Caco-2 (cell line): ENCODE data around the gene SNX20. TPM values are rescaled to one million over a fixed set of nuclear protein-coding genes. Genes with fewer than 3 reads are reported as not detected.
A peak's percentile ranks its signal among the peaks of the same experiment; 100 is the strongest.

Experiments used
- BruUV-seq: library from RNA; stranded (reverse); fragments of 400-500 nt; replicated peaks from 2 replicates; lab custom pipeline; 2021; lab: Mats Ljungman, UMichigan
- CTCF ChIA-PET: fragments of 300-600 bp; sonication (Branson Sonifier 250); formaldehyde crosslinking; loops from one replicate; lab custom pipeline; 2022; ENCODE audit warnings: antibody characterized with exemption; lab: Charles Lee
- POLR2A ChIA-PET: fragments of 300-600 bp; sonication (Branson Sonifier 250); formaldehyde crosslinking; loops from one replicate; lab custom pipeline; 2022; ENCODE audit warnings: antibody characterized with exemption; lab: Charles Lee
- DNase-seq, 2 experiments: peaks; one replicate each; pipeline versions ENCODE4 v3.0.0 to v3.0.0-alpha.2; 2020 to 2022
- H3K27me3 ChIP-seq: replicated peaks from 2 replicates; pipeline ENCODE4 v1.6.0; 2011; ENCODE audit warnings: low read length; ENCODE audit not compliant: control insufficient read depth, insufficient read depth
- H3K36me3 ChIP-seq: 2 replicates; pipeline ENCODE4 v1.5.1; 2011; ENCODE audit warnings: low read length; ENCODE audit not compliant: control insufficient read depth, insufficient read depth
- H3K4me1 ChIP-seq: fragments of 250-450 bp; sonication (Bioruptor Pico); 2 replicates; pipeline ENCODE4 v1.5.1; 2020; ENCODE audit warnings: mild to moderate bottlenecking
- H3K4me3 ChIP-seq: 2 replicates; pipeline ENCODE4 v1.5.1; 2011; ENCODE audit warnings: low read depth, mild to moderate bottlenecking, control low read depth, low read length
- H3K9me3 ChIP-seq: fragments of 250-450 bp; sonication (Bioruptor Pico); 2 replicates; pipeline ENCODE4 v1.5.1; 2020; ENCODE audit warnings: mild to moderate bottlenecking, moderate library complexity
- H3K27ac Mint-ChIP-seq: one replicate; pipeline ENCODE4 v1.8.0; 2022; ENCODE audit warnings: mixed read lengths; ENCODE audit not compliant: unreplicated experiment
- H3K27me3 Mint-ChIP-seq: one replicate; pipeline ENCODE4 v1.8.0; 2022; ENCODE audit warnings: mixed read lengths; ENCODE audit not compliant: insufficient read depth, unreplicated experiment
- H3K36me3 Mint-ChIP-seq: one replicate; pipeline ENCODE4 v1.8.0; 2022; ENCODE audit warnings: mild to moderate bottlenecking, mixed read lengths; ENCODE audit not compliant: insufficient read depth, unreplicated experiment
- H3K4me1 Mint-ChIP-seq: one replicate; pipeline ENCODE4 v1.8.0; 2022; ENCODE audit warnings: low read depth, mixed read lengths; ENCODE audit not compliant: unreplicated experiment
- H3K4me3 Mint-ChIP-seq: one replicate; pipeline ENCODE4 v1.8.0; 2022; ENCODE audit warnings: mild to moderate bottlenecking, moderate library complexity, mixed read lengths; ENCODE audit not compliant: unreplicated experiment
- H3K9me3 Mint-ChIP-seq: one replicate; pipeline ENCODE4 v1.8.0; 2022; ENCODE audit warnings: mixed read lengths; ENCODE audit not compliant: unreplicated experiment
- intact Hi-C: fragments of 100-400 bp; cut with micrococcal nuclease; formaldehyde crosslinking; loops from one replicate; pipeline ENCODE4 v1.10.0; 2022; ENCODE audit not compliant: unreplicated experiment
- total RNA-seq: library from RNA; stranded (reverse); gene quantifications from 2 replicates; pipeline ENCODE4 v1.2.3, GENCODE V29; 2022
- TF ChIP-seq, protein P1 (sequence below), 2 experiments: fragments of 200-600 bp in 1 of 2; IDR thresholded peaks; 1 replicate in 1 of 2; 2 replicates in 1 of 2; pipeline versions ENCODE4 v1.5.1 to v1.8.0; 2011 to 2022; ENCODE audit warnings: antibody characterized with exemption in 1 of 2, control low read depth in 1 of 2, inconsistent platforms in 1 of 2, low read depth in 1 of 2, low read length in 1 of 2, mild to moderate bottlenecking in 1 of 2, moderate library complexity in 1 of 2; ENCODE audit not compliant: insufficient read depth in 1 of 2, severe bottlenecking in 1 of 2, unreplicated experiment in 1 of 2

SNX20 gene
- total RNA-seq, 1 experiment from 2014 or later: not detected

- H3K4me1 ChIP-seq: peaks cover 18% of the 10 kb centered on the region
- intact Hi-C loops: loop anchor here (1.0 kb wide), 2 partner anchors 14 to 36 kb away; no protein-coding TSS in a partner anchor
- no peak for DNase-seq
- peaks cover 29% of the 10 kb centered on the region for H3K9me3 ChIP-seq
- CTCF ChIA-PET: no interaction called here
- Mint-ChIP-seq H3K4me1 (peaks cover 16% of the 10 kb centered on the region), H3K36me3 (peaks cover 22% of the 10 kb centered on the region), H3K27ac (peak overlapping the region; percentile 6), H3K9me3 (peaks cover 22% of the 10 kb centered on the region), H3K4me3 (peak overlapping the region; percentile 0), H3K27me3 (no peaks in the 10 kb centered on the region)
- TF ChIP-seq, protein P1, sequence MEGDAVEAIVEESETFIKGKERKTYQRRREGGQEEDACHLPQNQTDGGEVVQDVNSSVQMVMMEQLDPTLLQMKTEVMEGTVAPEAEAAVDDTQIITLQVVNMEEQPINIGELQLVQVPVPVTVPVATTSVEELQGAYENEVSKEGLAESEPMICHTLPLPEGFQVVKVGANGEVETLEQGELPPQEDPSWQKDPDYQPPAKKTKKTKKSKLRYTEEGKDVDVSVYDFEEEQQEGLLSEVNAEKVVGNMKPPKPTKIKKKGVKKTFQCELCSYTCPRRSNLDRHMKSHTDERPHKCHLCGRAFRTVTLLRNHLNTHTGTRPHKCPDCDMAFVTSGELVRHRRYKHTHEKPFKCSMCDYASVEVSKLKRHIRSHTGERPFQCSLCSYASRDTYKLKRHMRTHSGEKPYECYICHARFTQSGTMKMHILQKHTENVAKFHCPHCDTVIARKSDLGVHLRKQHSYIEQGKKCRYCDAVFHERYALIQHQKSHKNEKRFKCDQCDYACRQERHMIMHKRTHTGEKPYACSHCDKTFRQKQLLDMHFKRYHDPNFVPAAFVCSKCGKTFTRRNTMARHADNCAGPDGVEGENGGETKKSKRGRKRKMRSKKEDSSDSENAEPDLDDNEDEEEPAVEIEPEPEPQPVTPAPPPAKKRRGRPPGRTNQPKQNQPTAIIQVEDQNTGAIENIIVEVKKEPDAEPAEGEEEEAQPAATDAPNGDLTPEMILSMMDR (IDR thresholded peaks at IDR 0.05; ENCODE audit: insufficient read depth in 1 of 2, low read depth in 1 of 2, low read length in 1 of 2, severe bottlenecking in 1 of 2, unreplicated experiment in 1 of 2): no peak
- TSS peak; percentile 29 for BruUV-seq
- no peaks in the 10 kb centered on the region; the same call in 1 of the 2 replicates for H3K36me3 ChIP-seq
- no peak overlapping the region for H3K4me3 ChIP-seq
- no peaks in the 10 kb centered on the region for H3K27me3 ChIP-seq
- POLR2A ChIA-PET: no interaction called here
These were observed 24.5 kb upstream of the SNX20 start for GRCh38 chr16:50705436-50706110.

DNA sequence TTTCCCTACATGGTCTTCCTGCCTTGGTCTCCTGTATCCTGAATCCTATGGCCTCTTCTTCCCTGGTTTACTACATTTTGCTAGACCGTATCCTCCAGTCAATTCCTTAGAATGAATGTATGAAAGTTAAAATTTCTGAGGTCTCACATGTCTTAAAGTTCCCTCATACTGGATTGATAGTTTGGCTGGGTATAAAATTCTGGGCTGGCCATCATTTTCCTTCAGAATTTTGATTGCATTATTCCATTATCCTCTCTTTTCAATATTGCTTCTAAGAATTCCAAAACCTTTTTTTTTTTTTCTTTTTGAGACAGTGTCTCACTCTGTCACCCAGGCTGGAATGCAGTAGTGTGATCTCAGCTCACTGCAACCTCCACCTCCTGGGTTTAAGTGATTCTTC, 23.1 kb upstream of the SNX20 start:
- H3K9me3 ChIP-seq: peaks cover 29% of the 10 kb centered on the region
- Mint-ChIP-seq H3K27ac (no peak overlapping the region), H3K36me3 (peaks cover 22% of the 10 kb centered on the region), H3K4me3 (no peak overlapping the region), H3K9me3 (peaks cover 22% of the 10 kb centered on the region), H3K27me3 (no peaks in the 10 kb centered on the region), H3K4me1 (peaks cover 16% of the 10 kb centered on the region)
- DNase-seq: no peak
- TF ChIP-seq, protein P1 (IDR thresholded peaks at IDR 0.05; ENCODE audit: insufficient read depth in 1 of 2, low read depth in 1 of 2, low read length in 1 of 2, severe bottlenecking in 1 of 2, unreplicated experiment in 1 of 2): no peak
- BruUV-seq: no TSS peak
- intact Hi-C loops: no loop called here
- no peaks in the 10 kb centered on the region for H3K27me3 ChIP-seq
- H3K4me1 ChIP-seq: peaks cover 18% of the 10 kb centered on the region
- ChIA-PET POLR2A (no interaction called here), CTCF (interaction anchor here (0.6 to 0.7 kb wide), 2 partner anchors 102 to 531 kb away, joined by 3 to 9 read pairs; no protein-coding TSS in a partner anchor)
- no peaks in the 10 kb centered on the region; the same call in 1 of the 2 replicates for H3K36me3 ChIP-seq
- no peak overlapping the region for H3K4me3 ChIP-seq

- POLR2A ChIA-PET: no interaction called here
- CTCF ChIA-PET: interaction anchor here (1.5 kb wide), 2 partner anchors 37 to 104 kb away, joined by 5 read pairs; no protein-coding TSS in a partner anchor
- Histone ChIP-seq H3K4me3 (no peak overlapping the region), H3K4me1 (peaks cover 18% of the 10 kb centered on the region), H3K27me3 (no peaks in the 10 kb centered on the region), H3K9me3 (peaks cover 29% of the 10 kb centered on the region), H3K36me3 (no peaks in the 10 kb centered on the region; the same call in 1 of the 2 replicates)
- Mint-ChIP-seq H3K4me3 (no peak overlapping the region), H3K27ac (no peak overlapping the region), H3K27me3 (no peaks in the 10 kb centered on the region), H3K9me3 (peaks cover 22% of the 10 kb centered on the region), H3K4me1 (peaks cover 16% of the 10 kb centered on the region), H3K36me3 (peaks cover 22% of the 10 kb centered on the region)
- BruUV-seq: no TSS peak
- DNase-seq: no peak
- intact Hi-C loops: no loop called here
- TF ChIP-seq, protein P1 (IDR thresholded peaks at IDR 0.05; ENCODE audit: insufficient read depth in 1 of 2, low read depth in 1 of 2, low read length in 1 of 2, severe bottlenecking in 1 of 2, unreplicated experiment in 1 of 2): no peak
These were observed 21.6 kb upstream of the SNX20 start for GRCh38 chr16:50702725-50703124.
